Stomach (tissue), 9 donors: ENCODE measurements around the gene LIPK. TPM values are rescaled to one million over a fixed set of nuclear protein-coding genes. Genes with fewer than 3 reads are reported as not detected.

Experiments used
- DNase-seq, 2 donors: peaks; one replicate each; pipeline versions ENCODE4 v3.0.0 to v3.0.0-alpha.2; 2013 to 2019
- H3K27ac ChIP-seq, 5 donors: fragments of 200-600 bp in 4 of 5; sonication (generic) in 4 of 5; one replicate each; pipeline ENCODE4 v1.5.1; 2013 to 2019; ENCODE audit warnings: mild to moderate bottlenecking in 1 of 5, moderate library complexity in 1 of 5
- H3K27me3 ChIP-seq, 3 donors: fragments of 200-600 bp; sonication (generic); one replicate each; pipeline ENCODE4 v1.5.1; 2017 to 2019; ENCODE audit warnings: mixed run types in 1 of 3
- H3K36me3 ChIP-seq, 4 donors: fragments of 200-600 bp; sonication (generic); 1 replicate in 3 of 4; 2 replicates in 1 of 4; pipeline ENCODE4 v1.5.1; 2016 to 2019
- H3K4me1 ChIP-seq, 4 donors: fragments of 200-600 bp; sonication (generic); one replicate each; pipeline ENCODE4 v1.5.1; 2016 to 2019
- H3K4me3 ChIP-seq, 4 donors: fragments of 200-600 bp; sonication (generic) in 3 of 4; one replicate each; pipeline ENCODE4 v1.5.1; 2016 to 2019; ENCODE audit warnings: mild to moderate bottlenecking in 1 of 4
- H3K9me3 ChIP-seq, 4 donors: fragments of 200-600 bp; sonication (generic); one replicate each; pipeline ENCODE4 v1.5.1; 2016 to 2019
- EP300 ChIP-seq: sonication (generic); formaldehyde crosslinking; IDR thresholded peaks from one replicate; pipeline ENCODE4 v1.6.1; 2017; ENCODE audit warnings: antibody characterized with exemption
- POLR2A ChIP-seq, 4 donors: fragments of 450-650 bp; IDR thresholded peaks; one replicate each; pipeline ENCODE4 v1.6.1; 2016; ENCODE audit warnings: antibody characterized with exemption in 4 of 4, control low read depth in 2 of 4, mild to moderate bottlenecking in 1 of 4, moderate library complexity in 1 of 4
- POLR2AphosphoS5 ChIP-seq, 3 donors: sonication (generic); formaldehyde crosslinking; IDR thresholded peaks; one replicate each; pipeline ENCODE4 v1.6.1; 2016; ENCODE audit warnings: antibody characterized with exemption in 3 of 3
- WGBS, 5 donors: extraction: QIAGEN DNeasy Blood & Tissue Kit in 3 of 5; methylation state at CpG; one replicate each; pipeline versions ENCODE4 v1.1.5 to v1.1.7; 2013 to 2018; 5-methylcytosine and 5-hydroxymethylcytosine counted together
- intact Hi-C: fragments of 100-400 bp; cut with DNase I; formaldehyde crosslinking; loops from one replicate; pipeline ENCODE4 v1.15.1; 2023; ENCODE audit warnings: low total_unique reads
- polyA plus RNA-seq, 3 donors: library from polyadenylated mRNA; stranded (reverse); fragments of 200-250 nt; gene quantifications; one replicate each; pipeline ENCODE4 v1.2.3, GENCODE V29; 2013
- total RNA-seq, 5 donors: library from RNA; depleted of rRNA; stranded (reverse); fragments of >200 nt; gene quantifications; one replicate each; pipeline versions ENCODE4 v1.1.0 to v1.2.3, GENCODE V29; 2014 to 2016
- TF ChIP-seq, protein P1 (sequence below), 7 experiments: fragments of 450-650 bp in 4 of 7; fragments of 200-600 bp in 3 of 7; sonication (generic) in 3 of 7; IDR thresholded peaks; one replicate each; pipeline ENCODE4 v1.5.1; 2016 to 2019; ENCODE audit warnings: antibody characterized with exemption in 7 of 7, control low read depth in 2 of 7, mild to moderate bottlenecking in 1 of 7
- donor health status: healthy with polysubstance abuse.
- donor health status: Bipolar disorder and iron deficiency.
- donor health status: healthy.

The LIPK gene
- total and polyA plus RNA-seq, 8 donors = not detected

- Histone ChIP-seq H3K36me3 (no peaks in the 10 kb centered on the region), H3K4me1 (no peaks in the 10 kb centered on the region), H3K9me3 (no peaks in the 10 kb centered on the region), H3K27ac (peak overlapping the region in 1 of 5 donors; percentile 48), H3K4me3 (no peak overlapping the region), H3K27me3 (no peaks in the 10 kb centered on the region)
- intact Hi-C loops = no loop called here
- TF ChIP-seq, protein P1, sequence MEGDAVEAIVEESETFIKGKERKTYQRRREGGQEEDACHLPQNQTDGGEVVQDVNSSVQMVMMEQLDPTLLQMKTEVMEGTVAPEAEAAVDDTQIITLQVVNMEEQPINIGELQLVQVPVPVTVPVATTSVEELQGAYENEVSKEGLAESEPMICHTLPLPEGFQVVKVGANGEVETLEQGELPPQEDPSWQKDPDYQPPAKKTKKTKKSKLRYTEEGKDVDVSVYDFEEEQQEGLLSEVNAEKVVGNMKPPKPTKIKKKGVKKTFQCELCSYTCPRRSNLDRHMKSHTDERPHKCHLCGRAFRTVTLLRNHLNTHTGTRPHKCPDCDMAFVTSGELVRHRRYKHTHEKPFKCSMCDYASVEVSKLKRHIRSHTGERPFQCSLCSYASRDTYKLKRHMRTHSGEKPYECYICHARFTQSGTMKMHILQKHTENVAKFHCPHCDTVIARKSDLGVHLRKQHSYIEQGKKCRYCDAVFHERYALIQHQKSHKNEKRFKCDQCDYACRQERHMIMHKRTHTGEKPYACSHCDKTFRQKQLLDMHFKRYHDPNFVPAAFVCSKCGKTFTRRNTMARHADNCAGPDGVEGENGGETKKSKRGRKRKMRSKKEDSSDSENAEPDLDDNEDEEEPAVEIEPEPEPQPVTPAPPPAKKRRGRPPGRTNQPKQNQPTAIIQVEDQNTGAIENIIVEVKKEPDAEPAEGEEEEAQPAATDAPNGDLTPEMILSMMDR (IDR thresholded peaks at IDR 0.05) = no peak
- TF ChIP-seq POLR2AphosphoS5 (IDR thresholded peaks at IDR 0.05) = peak in 1 of 3 donors; percentile 33
- no peak for DNase-seq
- WGBS, 5 donors = 19 to 46% (median 28%) methylated on average over 2 of the region's 2 CpGs
These were observed 35.6 kb upstream of the LIPK start for GRCh38 chr10:88670497-88670896.

- H3K9me3 ChIP-seq = no peaks in the 10 kb centered on the region
- intact Hi-C loops = no loop called here
- DNase-seq = no peak
- H3K36me3 ChIP-seq = no peaks in the 10 kb centered on the region
- H3K4me1 ChIP-seq = no peaks in the 10 kb centered on the region
- H3K27me3 ChIP-seq = no peaks in the 10 kb centered on the region
- H3K27ac ChIP-seq = peak overlapping the region in 1 of 5 donors; percentile 68
- TF ChIP-seq POLR2A (IDR thresholded peaks at IDR 0.05) (no peak), POLR2AphosphoS5 (IDR thresholded peaks at IDR 0.05) (no peak), EP300 (no peak)
- TF ChIP-seq, protein P1 (IDR thresholded peaks at IDR 0.05) = no peak
- H3K4me3 ChIP-seq = no peak overlapping the region
- WGBS, 5 donors = 45 to 72% (median 52%) methylated on average over 2 of the region's 2 CpGs
These were observed 34.0 kb upstream of the LIPK start for GRCh38 chr10:88672041-88672440.

DNA sequence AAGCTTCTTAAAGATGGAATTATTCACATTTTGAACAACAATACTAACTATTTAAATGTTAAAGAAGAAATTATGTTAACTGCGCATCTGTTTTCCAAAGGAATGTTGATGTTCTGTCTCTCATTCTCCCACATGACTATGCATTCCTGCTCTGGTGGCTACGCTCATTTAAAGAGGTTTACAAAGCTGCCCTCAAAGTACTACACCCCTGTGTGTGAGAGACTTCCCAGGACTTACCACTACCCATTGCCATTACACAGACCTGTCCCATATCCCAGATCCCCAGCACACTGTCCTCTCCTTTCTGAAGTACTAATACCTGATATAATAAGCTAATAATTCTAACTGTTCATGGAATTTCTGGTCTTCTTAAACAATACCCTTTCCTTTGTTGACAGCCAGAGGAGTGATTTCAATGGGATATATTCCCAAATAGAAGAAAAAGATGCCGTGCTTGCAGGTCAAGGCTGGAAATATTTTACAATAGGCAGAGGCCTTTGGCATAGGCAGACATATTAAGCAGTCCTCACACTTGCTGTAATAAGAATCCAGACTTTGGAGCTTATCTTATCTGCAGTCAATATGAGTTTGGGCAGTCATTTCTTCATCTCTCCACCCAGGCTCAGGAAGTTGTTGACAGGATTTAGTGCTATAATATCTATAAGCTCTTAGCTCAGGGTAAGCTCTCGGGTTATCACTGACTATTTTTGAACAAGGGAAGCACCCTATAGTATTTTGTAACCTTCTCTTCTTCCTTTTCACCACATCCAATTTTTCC, 29.6 kb upstream of the LIPK start:
- H3K4me1 ChIP-seq = no peaks in the 10 kb centered on the region
- intact Hi-C loops = no loop called here
- H3K4me3 ChIP-seq = no peak overlapping the region
- TF ChIP-seq POLR2AphosphoS5 (IDR thresholded peaks at IDR 0.05) = peak in 2 of 3 donors; percentile 3 to 10
- no peak for TF ChIP-seq EP300
- H3K27me3 ChIP-seq = no peaks in the 10 kb centered on the region
- no peak overlapping the region for H3K27ac ChIP-seq
- H3K9me3 ChIP-seq = no peaks in the 10 kb centered on the region
- no peaks in the 10 kb centered on the region for H3K36me3 ChIP-seq
- WGBS, 5 donors = 30 to 60% (median 52%) methylated on average over 4 of the region's 4 CpGs
- DNase-seq = no peak

- Histone ChIP-seq H3K27ac (no peak overlapping the region), H3K4me1 (no peaks in the 10 kb centered on the region), H3K9me3 (no peaks in the 10 kb centered on the region), H3K4me3 (no peak overlapping the region), H3K36me3 (no peaks in the 10 kb centered on the region), H3K27me3 (no peaks in the 10 kb centered on the region)
- TF ChIP-seq, protein P1 (IDR thresholded peaks at IDR 0.05) = no peak
- TF ChIP-seq POLR2A (IDR thresholded peaks at IDR 0.05) (no peak), POLR2AphosphoS5 (IDR thresholded peaks at IDR 0.05) (no peak), EP300 (no peak)
- 39 to 68% (median 54%) methylated on average over 4 of the region's 4 CpGs for WGBS, 5 donors
- no peak for DNase-seq
- intact Hi-C loops = no loop called here
These were observed 25.1 kb upstream of the LIPK start for GRCh38 chr10:88680958-88681357.

DNA sequence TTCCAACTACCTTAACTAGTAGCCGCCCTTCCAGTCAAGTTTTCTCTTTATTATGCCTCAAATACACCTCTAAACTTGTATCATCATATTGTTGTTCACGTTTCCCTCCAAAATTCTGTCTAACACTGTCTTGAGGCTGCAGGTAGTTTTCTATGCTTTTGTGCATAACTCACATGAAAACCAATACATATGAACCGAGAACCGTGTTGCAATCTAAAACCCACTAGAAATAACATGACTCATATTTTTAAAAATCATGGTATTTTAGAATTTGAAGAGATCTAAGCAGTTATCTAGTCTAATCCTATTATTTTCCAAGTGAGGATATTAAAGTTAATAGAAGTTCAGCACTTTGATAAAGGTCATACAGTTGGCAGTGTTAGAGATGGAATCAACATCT, 23.6 kb upstream of the LIPK start:
- DNase-seq = no peak
- no peak overlapping the region for H3K27ac ChIP-seq
- H3K27me3 ChIP-seq = no peaks in the 10 kb centered on the region
- no peak overlapping the region for H3K4me3 ChIP-seq
- peaks cover 0 to 11% (median 0%) of the 10 kb centered on the region in 4 donors for H3K4me1 ChIP-seq
- H3K36me3 ChIP-seq = no peaks in the 10 kb centered on the region
- intact Hi-C loops = no loop called here
- 37 to 64% (median 43%) methylated on average over 4 of the region's 4 CpGs for WGBS, 5 donors
- TF ChIP-seq POLR2A (IDR thresholded peaks at IDR 0.05) (no peak), EP300 (no peak), POLR2AphosphoS5 (IDR thresholded peaks at IDR 0.05) (no peak)
- TF ChIP-seq, protein P1 (IDR thresholded peaks at IDR 0.05) = no peak
- H3K9me3 ChIP-seq = no peaks in the 10 kb centered on the region
